Activated T-cell treated with anti-CD3 and anti-CD28 coated beads, Interleukin-2, amount 50 U/mL, for 48 hours (primary cell): Measurements from ENCODE around the gene KCNAB1.

Source experiments
- DNase-seq, 2 experiments: peaks; one replicate each; pipeline ENCODE4 v3.0.0-alpha.2; 2020

KCNAB1 gene

GRCh38 chr3:156472150-156472549, 351.8 kb downstream of the KCNAB1 start:
- no peak for DNase-seq

- no peak for DNase-seq
Observed at GRCh38 chr3:156472684-156473083, 352.3 kb downstream of the KCNAB1 start.

- no peak for DNase-seq
Observed at GRCh38 chr3:156473341-156473740, 353.0 kb downstream of the KCNAB1 start.

GRCh38 chr3:156474560-156475389, 354.4 kb downstream of the KCNAB1 start:
- DNase-seq: no peak

- DNase-seq: no peak
Observed at GRCh38 chr3:156477323-156477722, 356.9 kb downstream of the KCNAB1 start.

- no peak for DNase-seq
Observed at GRCh38 chr3:156478891-156479290, 358.5 kb downstream of the KCNAB1 start.

GRCh38 chr3:156479604-156480003, 359.2 kb downstream of the KCNAB1 start:
- no peak for DNase-seq

GRCh38 chr3:156480949-156481348, 360.6 kb downstream of the KCNAB1 start:
- DNase-seq: no peak

GRCh38 chr3:156483002-156483401, 362.6 kb downstream of the KCNAB1 start:
- no peak for DNase-seq

- DNase-seq: peak; percentile 23 to 25
Observed at GRCh38 chr3:156483426-156483825, 363.0 kb downstream of the KCNAB1 start.

- peak; percentile 34 to 36 for DNase-seq
Observed at GRCh38 chr3:156483961-156484787, 363.8 kb downstream of the KCNAB1 start.

GRCh38 chr3:156488767-156489166, 368.4 kb downstream of the KCNAB1 start:
- no peak for DNase-seq

- DNase-seq: no peak
Observed at GRCh38 chr3:156489462-156489911, 369.1 kb downstream of the KCNAB1 start.

- DNase-seq: no peak
Observed at GRCh38 chr3:156491192-156491591, 370.8 kb downstream of the KCNAB1 start.

- no peak for DNase-seq
Observed at GRCh38 chr3:156492801-156493261, 372.5 kb downstream of the KCNAB1 start.

- no peak for DNase-seq
Observed at GRCh38 chr3:156493887-156494286, 373.5 kb downstream of the KCNAB1 start.

GRCh38 chr3:156495816-156496215, 375.4 kb downstream of the KCNAB1 start:
- no peak for DNase-seq

GRCh38 chr3:156497326-156497725, 376.9 kb downstream of the KCNAB1 start:
- DNase-seq: no peak

GRCh38 chr3:156498307-156498706, 377.9 kb downstream of the KCNAB1 start:
- no peak for DNase-seq

GRCh38 chr3:156507285-156507684, 386.9 kb downstream of the KCNAB1 start:
- DNase-seq: no peak

- DNase-seq: no peak
Observed at GRCh38 chr3:156509189-156510174, 389.1 kb downstream of the KCNAB1 start.

GRCh38 chr3:156511987-156512677, 391.8 kb downstream of the KCNAB1 start:
- no peak for DNase-seq
